Mesendoderm (in vitro differentiated cells): ENCODE results near the gene MPG.

Source experiments
- DNase-seq: peaks from one replicate; pipeline ENCODE4 v3.0.0; 2013
- H2AK5ac ChIP-seq: 2 replicates; pipeline ENCODE4 v1.6.1; 2013; ENCODE audit warnings: low read length, inconsistent platforms
- H2BK120ac ChIP-seq: 2 replicates; pipeline ENCODE4 v1.6.1; 2013; ENCODE audit warnings: low read depth, mild to moderate bottlenecking, low read length, moderate library complexity, mixed read lengths
- H2BK15ac ChIP-seq: replicated peaks from 2 replicates; pipeline ENCODE4 v1.6.1; 2013; ENCODE audit warnings: low read depth, mild to moderate bottlenecking, moderate library complexity
- H2BK5ac ChIP-seq: 2 replicates; pipeline ENCODE4 v1.6.1; 2013; ENCODE audit warnings: low read length, inconsistent platforms
- H3K18ac ChIP-seq: 2 replicates; pipeline ENCODE4 v1.6.1; 2013; ENCODE audit warnings: mild to moderate bottlenecking, low read length, mixed read lengths
- H3K23ac ChIP-seq: one replicate; pipeline ENCODE4 v1.6.1; 2013; ENCODE audit warnings: low read length
- H3K27ac ChIP-seq: 2 replicates; pipeline ENCODE4 v1.5.1; 2013; ENCODE audit warnings: low read depth, mild to moderate bottlenecking, inconsistent platforms, low read length, moderate library complexity
- H3K27me3 ChIP-seq: 2 replicates; pipeline ENCODE4 v1.6.1; 2013; ENCODE audit warnings: low read length, control low read depth, mild to moderate bottlenecking, inconsistent platforms; ENCODE audit not compliant: insufficient read depth, poor library complexity
- H3K36me3 ChIP-seq: 2 replicates; pipeline ENCODE4 v1.6.1; 2013; ENCODE audit warnings: low read length, inconsistent platforms; ENCODE audit not compliant: control insufficient read depth, insufficient read depth
- H3K4ac ChIP-seq: one replicate; pipeline ENCODE4 v1.6.1; 2013; ENCODE audit warnings: low read depth, mild to moderate bottlenecking, low read length, moderate library complexity
- H3K4me1 ChIP-seq: 2 replicates; pipeline ENCODE4 v1.6.1; 2013; ENCODE audit warnings: low read depth, low read length, inconsistent platforms; ENCODE audit not compliant: control insufficient read depth
- H3K4me2 ChIP-seq: 2 replicates; pipeline ENCODE4 v1.6.1; 2013; ENCODE audit warnings: low read length
- H3K4me3 ChIP-seq: 2 replicates; pipeline ENCODE4 v1.5.1; 2013; ENCODE audit warnings: mild to moderate bottlenecking, low read length
- H3K56ac ChIP-seq: one replicate; pipeline ENCODE4 v1.6.1; 2013; ENCODE audit warnings: low read length
- H3K79me1 ChIP-seq: 2 replicates; pipeline ENCODE4 v1.6.1; 2013; ENCODE audit warnings: low read length, inconsistent platforms
- H3K79me2 ChIP-seq: 2 replicates; pipeline ENCODE4 v1.6.1; 2013; ENCODE audit warnings: mild to moderate bottlenecking, low read length; ENCODE audit not compliant: control insufficient read depth, insufficient read depth
- H3K9ac ChIP-seq: 2 replicates; pipeline ENCODE4 v1.6.1; 2013; ENCODE audit warnings: low read length, inconsistent platforms
- H4K5ac ChIP-seq: one replicate; pipeline ENCODE4 v1.6.1; 2013; ENCODE audit warnings: low read length
- H4K8ac ChIP-seq: one replicate; pipeline ENCODE4 v1.6.1; 2013; ENCODE audit warnings: low read depth, mild to moderate bottlenecking, control low read depth, low read length, moderate library complexity
- WGBS: extraction: QIAGEN DNeasy Blood & Tissue Kit; methylation state at CpG from one replicate; pipeline ENCODE4 v1.1.7; 2013; ENCODE audit warnings: low lambda C conversion rate, missing lambda C conversion rate; ENCODE audit not compliant: insufficient coverage; ENCODE audit errors: extremely low coverage; 5-methylcytosine and 5-hydroxymethylcytosine counted together

The MPG gene

DNA sequence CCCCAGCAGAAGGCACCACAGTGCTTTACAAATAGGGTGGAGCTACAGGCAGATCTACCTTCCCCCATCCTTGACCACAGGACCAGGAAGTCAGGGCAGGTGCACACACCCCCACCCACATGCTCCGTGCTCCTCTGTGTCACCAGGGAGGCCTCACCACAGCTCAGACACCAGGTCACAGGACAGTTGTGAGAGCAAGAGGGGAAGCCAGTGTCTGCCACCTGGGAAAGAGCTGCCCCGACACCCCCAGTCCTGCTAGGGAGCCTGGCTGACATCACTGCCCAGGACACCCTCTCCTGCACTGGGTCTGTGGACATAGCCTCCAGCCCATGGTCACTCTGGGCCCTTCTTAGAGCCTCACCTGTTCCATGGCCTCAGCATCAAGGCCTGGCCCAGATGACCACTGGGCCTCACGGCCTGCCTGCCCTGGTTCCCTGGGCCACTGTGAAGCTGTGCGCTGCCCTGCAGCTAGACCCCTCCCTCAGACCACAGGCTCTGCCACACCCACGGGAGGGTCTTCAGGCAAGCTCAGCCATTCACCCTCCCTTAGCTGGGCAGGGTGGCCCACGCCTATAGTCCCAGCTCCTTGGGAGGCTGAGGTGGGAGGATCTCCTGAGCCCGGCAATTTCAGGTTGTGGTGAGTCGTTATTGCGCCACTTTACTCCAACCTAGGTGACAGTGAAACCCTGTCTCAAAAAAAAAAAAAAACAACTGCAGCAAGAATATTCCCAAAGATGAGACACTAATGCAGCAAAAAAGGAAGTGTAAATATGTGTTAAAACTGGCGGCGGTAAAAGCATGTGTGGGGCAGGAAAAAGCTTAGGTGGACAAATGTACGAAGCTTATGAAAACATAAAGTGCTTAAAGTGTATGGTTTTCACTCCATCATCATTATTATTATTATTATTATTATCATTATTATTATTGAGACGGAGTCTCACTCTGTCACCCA, 38.8 kb upstream of the MPG start:
- DNase-seq: no peak
- H3K23ac ChIP-seq: no peak overlapping the region

DNA sequence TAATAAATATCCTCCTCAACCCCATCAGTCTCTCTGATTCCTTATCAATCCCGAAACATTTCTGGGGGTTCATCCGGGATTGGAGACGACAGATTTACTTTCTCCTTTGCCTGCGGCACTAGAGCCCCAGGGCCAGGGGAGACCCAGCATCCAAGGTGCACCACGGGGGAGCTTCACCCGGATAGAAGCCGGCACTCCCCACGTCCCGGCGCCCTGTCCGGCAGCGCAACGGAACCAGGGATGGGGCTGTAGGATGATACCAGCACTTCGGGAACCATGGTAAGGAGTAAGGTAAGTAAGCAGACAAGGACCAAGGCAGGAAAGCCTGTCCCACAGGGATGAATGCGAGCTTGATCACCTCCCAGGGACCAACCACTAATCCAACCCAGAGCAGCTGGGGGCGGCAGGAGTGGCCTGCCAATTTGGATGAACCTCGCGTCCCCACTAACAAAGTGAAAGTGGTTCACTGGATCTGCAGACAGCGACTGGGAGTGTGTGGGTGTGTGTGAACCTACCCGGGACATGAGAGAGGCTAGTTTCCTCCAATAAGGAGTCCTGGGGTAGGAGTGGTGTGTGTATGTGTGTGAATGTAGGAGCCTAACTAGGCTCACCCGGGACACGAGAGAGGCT, 36.5 kb upstream of the MPG start:
- no peak for DNase-seq
- WGBS: no CpG with 5 or more reads among the region's 22 CpGs
- Histone ChIP-seq H3K9ac (no peak overlapping the region), H3K4ac (no peak overlapping the region), H2BK5ac (no peak overlapping the region), H3K18ac (no peak overlapping the region), H2AK5ac (no peak overlapping the region), H3K23ac (no peak overlapping the region), H3K4me1 (no peaks in the 10 kb centered on the region), H3K4me2 (no peak overlapping the region), H3K79me1 (peaks cover 3% of the 10 kb centered on the region), H3K56ac (no peak overlapping the region), H2BK15ac (no peak overlapping the region), H3K36me3 (peaks cover 14% of the 10 kb centered on the region), H3K27ac (no peak overlapping the region), H2BK120ac (no peak overlapping the region), H3K27me3 (no peaks in the 10 kb centered on the region), H4K5ac (no peak overlapping the region), H3K4me3 (no peak overlapping the region), H3K79me2 (no peaks in the 10 kb centered on the region), H4K8ac (no peak overlapping the region)

More for the DNA sequence above, 38.8 kb upstream of the MPG start:
- H2BK15ac ChIP-seq: no peak overlapping the region
- H3K27me3 ChIP-seq: no peaks in the 10 kb centered on the region
- H3K18ac ChIP-seq: no peak overlapping the region
- H3K27ac ChIP-seq: no peak overlapping the region
- no peak overlapping the region for H3K9ac ChIP-seq
- no peak overlapping the region for H4K5ac ChIP-seq
- H2AK5ac ChIP-seq: no peak overlapping the region
- H3K79me1 ChIP-seq: no peaks in the 10 kb centered on the region
- no peak overlapping the region for H3K4ac ChIP-seq
- no peak overlapping the region for H4K8ac ChIP-seq
- no CpG with 5 or more reads among the region's 13 CpGs for WGBS
- H3K79me2 ChIP-seq: no peaks in the 10 kb centered on the region
- H3K36me3 ChIP-seq: peaks cover 9% of the 10 kb centered on the region
- no peak overlapping the region for H3K4me2 ChIP-seq
- no peak overlapping the region for H2BK5ac ChIP-seq
- H3K4me3 ChIP-seq: no peak overlapping the region
- H3K4me1 ChIP-seq: no peaks in the 10 kb centered on the region
- no peak overlapping the region for H2BK120ac ChIP-seq
- no peak overlapping the region for H3K56ac ChIP-seq

DNA sequence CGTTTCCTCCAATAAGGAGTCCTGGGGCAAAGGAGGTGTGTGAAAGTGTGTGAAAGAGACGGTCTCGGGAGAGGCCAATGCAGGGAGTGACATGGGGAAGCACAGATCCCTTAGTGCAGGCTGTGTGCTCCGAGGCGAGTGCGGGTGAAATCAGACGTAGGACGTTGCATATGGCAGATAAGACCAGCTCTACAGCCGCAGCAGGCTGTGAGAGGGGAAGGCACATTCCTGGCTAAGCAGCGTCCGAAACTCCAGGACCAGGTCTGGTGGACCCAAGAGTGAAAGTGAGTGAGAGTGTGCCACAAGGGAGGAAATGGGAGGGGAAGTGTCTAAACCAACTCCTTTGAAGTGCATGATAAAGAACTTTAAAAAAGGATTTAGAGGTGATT, 36.0 kb upstream of the MPG start:
- Histone ChIP-seq H3K18ac (no peak overlapping the region), H4K5ac (no peak overlapping the region), H3K27me3 (no peaks in the 10 kb centered on the region), H3K79me2 (no peaks in the 10 kb centered on the region), H2AK5ac (no peak overlapping the region), H3K56ac (no peak overlapping the region), H3K4ac (no peak overlapping the region), H3K36me3 (peaks cover 15% of the 10 kb centered on the region), H3K27ac (no peak overlapping the region), H3K23ac (no peak overlapping the region), H3K4me2 (no peak overlapping the region), H3K4me3 (no peak overlapping the region), H2BK15ac (no peak overlapping the region), H3K4me1 (no peaks in the 10 kb centered on the region), H4K8ac (no peak overlapping the region), H3K79me1 (peaks cover 3% of the 10 kb centered on the region), H2BK120ac (no peak overlapping the region), H3K9ac (no peak overlapping the region), H2BK5ac (no peak overlapping the region)
- WGBS: no CpG with 5 or more reads among the region's 11 CpGs
- DNase-seq: no peak

DNA sequence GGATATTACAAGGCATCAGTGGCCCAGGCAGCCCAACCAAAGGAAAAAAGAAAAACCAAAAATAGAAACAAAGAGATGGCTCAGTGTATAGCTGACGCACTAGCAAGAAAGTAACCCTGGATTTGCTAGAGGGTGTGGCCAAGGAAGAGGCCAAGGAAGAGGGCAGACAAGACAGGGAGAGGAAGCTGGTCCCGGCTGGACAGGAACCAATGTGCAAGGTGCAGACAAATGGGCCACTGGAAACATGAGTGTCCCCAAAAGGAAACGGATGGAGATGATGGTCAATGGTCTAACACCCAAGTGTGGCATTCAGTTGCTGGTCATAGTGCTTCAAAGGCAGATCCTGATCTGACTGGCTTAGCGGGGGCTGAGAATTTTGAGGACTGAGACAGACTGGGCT, 35.3 kb upstream of the MPG start:
- no peak overlapping the region for H2BK5ac ChIP-seq
- H3K4ac ChIP-seq: no peak overlapping the region
- no peak overlapping the region for H3K4me3 ChIP-seq
- H3K79me2 ChIP-seq: no peaks in the 10 kb centered on the region
- H3K36me3 ChIP-seq: peaks cover 15% of the 10 kb centered on the region
- H2BK15ac ChIP-seq: no peak overlapping the region
- H3K4me1 ChIP-seq: no peaks in the 10 kb centered on the region
- no peak overlapping the region for H3K18ac ChIP-seq
- WGBS: no CpG with 5 or more reads among the region's 4 CpGs
- no peak overlapping the region for H3K4me2 ChIP-seq
- no peak overlapping the region for H3K56ac ChIP-seq
- H3K23ac ChIP-seq: no peak overlapping the region
- H3K79me1 ChIP-seq: peaks cover 6% of the 10 kb centered on the region
- no peak overlapping the region for H3K9ac ChIP-seq
- no peak overlapping the region for H4K8ac ChIP-seq
- DNase-seq: no peak
- no peak overlapping the region for H3K27ac ChIP-seq
- no peak overlapping the region for H4K5ac ChIP-seq
- no peak overlapping the region for H2BK120ac ChIP-seq
- no peak overlapping the region for H2AK5ac ChIP-seq
- no peaks in the 10 kb centered on the region for H3K27me3 ChIP-seq

DNA sequence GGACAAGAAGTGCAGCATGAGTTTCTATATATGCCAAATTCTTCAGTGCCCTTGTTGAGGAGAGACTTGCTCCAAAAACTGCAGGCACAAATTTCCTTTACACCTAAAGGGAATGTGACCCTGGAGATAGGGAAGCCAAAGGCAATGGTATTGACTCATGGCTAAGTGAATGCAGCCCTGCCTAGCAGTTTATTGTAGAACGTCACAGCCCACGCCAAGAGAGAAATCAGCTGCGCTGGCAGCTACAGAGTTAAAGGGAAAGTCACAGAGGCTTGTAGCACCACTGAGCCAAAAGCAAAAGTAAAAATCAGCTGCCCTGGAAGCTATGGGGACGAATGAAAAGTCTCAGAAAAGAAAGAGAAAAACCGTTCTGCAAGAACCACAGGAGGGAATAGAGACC, 34.7 kb upstream of the MPG start:
- Histone ChIP-seq H3K36me3 (peaks cover 15% of the 10 kb centered on the region), H3K4me1 (no peaks in the 10 kb centered on the region), H3K4me2 (no peak overlapping the region), H3K27ac (no peak overlapping the region), H3K27me3 (no peaks in the 10 kb centered on the region), H2BK5ac (no peak overlapping the region), H2BK120ac (no peak overlapping the region), H3K23ac (no peak overlapping the region), H3K18ac (no peak overlapping the region), H4K8ac (no peak overlapping the region), H3K56ac (no peak overlapping the region), H3K9ac (no peak overlapping the region), H2BK15ac (no peak overlapping the region), H3K4me3 (no peak overlapping the region), H4K5ac (no peak overlapping the region), H3K79me1 (peaks cover 6% of the 10 kb centered on the region), H2AK5ac (no peak overlapping the region), H3K4ac (no peak overlapping the region), H3K79me2 (no peaks in the 10 kb centered on the region)
- no CpG with 5 or more reads among the region's 5 CpGs for WGBS
- DNase-seq: no peak
